GM12874 (cell line): ENCODE measurements around the gene CEACAM19.

ENCODE experiments used
- CTCF ChIP-seq: IDR thresholded peaks from 2 replicates; pipeline ENCODE4 v1.5.1; 2011; ENCODE audit warnings: low read depth, mild to moderate bottlenecking, control low read depth, low read length, moderate library complexity; ENCODE audit not compliant: insufficient read depth

Gene CEACAM19

GRCh38 chr19:44661904-44662303 lies 9.4 kb upstream of the CEACAM19 start:
- no peak for TF ChIP-seq CTCF

GRCh38 chr19:44662691-44663385 lies 8.4 kb upstream of the CEACAM19 start:
- no peak for TF ChIP-seq CTCF

- no peak for TF ChIP-seq CTCF
These were observed 7.3 kb upstream of the CEACAM19 start for GRCh38 chr19:44663996-44664395.

GRCh38 chr19:44664976-44665375 lies 6.3 kb upstream of the CEACAM19 start:
- TF ChIP-seq CTCF, result no peak

GRCh38 chr19:44666852-44667556 lies 4.3 kb upstream of the CEACAM19 start:
- TF ChIP-seq CTCF, result no peak

- TF ChIP-seq CTCF, result no peak
These were observed 2.1 kb upstream of the CEACAM19 start for GRCh38 chr19:44668985-44669764.

GRCh38 chr19:44672226-44672625 lies 944 bp downstream of the CEACAM19 start:
- no peak for TF ChIP-seq CTCF
